IPS DF 19.7 (cell line): ENCODE results near the gene C2orf69.
"Not testable (repeated sequence)": the region's sequence is repeated elsewhere in the genome, so short reads cannot be mapped to it uniquely, and the experiment has no call there.

Experiments used
- DNase-seq: peaks from one replicate; pipeline ENCODE4 v3.0.0-alpha.2; 2013; ENCODE audit warnings: low read depth, low spot score

C2orf69 gene

GRCh38 chr2:199911052-199911876, at the start of gene C2orf69:
Gene C2orf69 (plus strand): TSS chr2:199911293. CDS start chr2:199911439, 146 bp downstream.
- peak; percentile 97 for DNase-seq

GRCh38 chr2:199862788-199863187, 48.3 kb upstream of the C2orf69 start:
- no peak for DNase-seq

GRCh38 chr2:199865905-199866304, 45.2 kb upstream of the C2orf69 start:
- DNase-seq: no peak

GRCh38 chr2:199868431-199869226, 42.5 kb upstream of the C2orf69 start:
- no peak for DNase-seq

GRCh38 chr2:199869227-199869541, 41.9 kb upstream of the C2orf69 start:
- DNase-seq: no peak

- no peak for DNase-seq
Observed at GRCh38 chr2:199869653-199870052, 41.4 kb upstream of the C2orf69 start.

GRCh38 chr2:199870581-199870980, 40.5 kb upstream of the C2orf69 start:
- DNase-seq: no peak

GRCh38 chr2:199874209-199874608, 36.9 kb upstream of the C2orf69 start:
- DNase-seq: no peak

GRCh38 chr2:199875400-199875799, 35.7 kb upstream of the C2orf69 start:
- DNase-seq: no peak

- no peak for DNase-seq
Observed at GRCh38 chr2:199882667-199883066, 28.4 kb upstream of the C2orf69 start.

- no peak for DNase-seq
Observed at GRCh38 chr2:199883474-199884212, 27.4 kb upstream of the C2orf69 start.

GRCh38 chr2:199895406-199895805, 15.7 kb upstream of the C2orf69 start:
- DNase-seq: no peak

GRCh38 chr2:199896617-199897016, 14.5 kb upstream of the C2orf69 start:
- no peak for DNase-seq

- no peak for DNase-seq
Observed at GRCh38 chr2:199901942-199902341, 9.2 kb upstream of the C2orf69 start.

- DNase-seq: no peak
Observed at GRCh38 chr2:199902486-199903110, 8.5 kb upstream of the C2orf69 start.

- DNase-seq: no peak
Observed at GRCh38 chr2:199903111-199903510, 8.0 kb upstream of the C2orf69 start.

GRCh38 chr2:199907008-199907714, 3.9 kb upstream of the C2orf69 start:
- DNase-seq: no peak

- DNase-seq: no peak
Observed at GRCh38 chr2:199910338-199911051, 598 bp upstream of the C2orf69 start.

- DNase-seq: no peak
Observed at GRCh38 chr2:199911877-199912161, 726 bp downstream of the C2orf69 start.

GRCh38 chr2:199912553-199913114, 1.5 kb downstream of the C2orf69 start:
- not testable (repeated sequence) for DNase-seq
